ENCODE data around the gene MARK2.

MARK2 gene

DNA sequence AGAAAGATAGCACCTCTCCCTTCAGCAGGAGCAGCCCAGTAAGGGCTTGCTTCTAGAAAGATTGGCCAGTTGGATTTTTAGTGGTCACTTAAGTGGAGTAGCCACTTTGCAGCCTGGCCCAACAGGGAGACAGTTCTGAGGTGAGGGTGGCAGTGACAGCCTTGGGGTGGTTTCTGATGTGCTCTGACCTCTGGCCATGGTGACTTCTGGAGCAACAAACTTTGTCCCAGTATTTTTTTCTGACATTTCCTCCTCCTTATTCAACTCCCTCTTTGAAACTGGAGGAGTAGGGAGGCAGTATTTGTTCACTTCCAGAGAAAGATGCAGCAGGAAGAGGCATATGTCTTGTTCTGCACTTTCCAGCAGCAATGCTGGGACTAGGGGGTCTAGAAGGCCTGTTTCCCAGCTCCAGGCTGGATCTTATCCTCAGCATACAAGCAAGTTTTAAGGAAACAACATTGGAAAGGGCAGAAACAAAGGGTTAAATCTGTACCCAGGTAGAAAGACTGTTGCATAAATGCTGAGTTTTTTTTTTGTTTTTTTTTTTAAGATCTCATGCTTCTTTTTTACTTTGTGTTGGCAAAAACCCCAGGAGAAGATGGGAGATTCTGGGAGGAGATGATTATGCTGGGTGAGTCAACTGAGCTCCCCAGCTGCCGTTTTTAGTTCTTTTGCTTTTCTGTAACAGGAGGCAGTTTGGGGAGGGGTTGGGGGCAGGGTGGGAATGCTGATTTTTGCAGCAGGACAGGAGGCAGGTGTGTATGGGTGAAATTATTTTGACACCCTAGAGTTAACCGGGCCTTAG, 40.9 kb downstream of the MARK2 start:
- DNase-seq (ENCODE audit: low read depth in 1 of 2, low spot score in 1 of 2), result no peak

GRCh38 chr11:63880403-63880790, 41.5 kb downstream of the MARK2 start:
- DNase-seq (ENCODE audit: low read depth in 1 of 2, low spot score in 1 of 2), result no peak

GRCh38 chr11:63882555-63883242, 43.8 kb downstream of the MARK2 start:
- no peak for DNase-seq (ENCODE audit: low read depth in 1 of 2, low spot score in 1 of 2)

DNA sequence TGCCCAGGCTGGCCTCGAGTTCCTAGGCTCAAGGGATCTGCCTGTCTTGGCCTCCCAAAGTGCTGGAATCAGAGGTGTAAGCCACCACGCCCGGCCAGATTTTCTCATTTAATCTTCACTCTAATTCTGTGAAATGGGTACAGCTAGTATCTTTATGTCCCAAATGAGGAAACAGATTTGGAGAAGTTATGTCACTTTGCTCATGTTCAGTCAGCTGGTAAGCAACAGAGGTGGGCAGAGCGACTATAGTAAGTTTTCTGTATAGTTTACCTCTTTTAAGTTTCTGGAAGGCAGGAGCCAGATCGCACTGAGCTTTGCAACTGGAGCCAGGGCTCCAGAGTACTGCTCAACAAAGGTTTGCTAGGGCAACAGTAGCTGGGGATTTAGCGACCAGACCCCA, 44.9 kb downstream of the MARK2 start:
- DNase-seq (ENCODE audit: low read depth in 1 of 2, low spot score in 1 of 2), result no peak

DNA sequence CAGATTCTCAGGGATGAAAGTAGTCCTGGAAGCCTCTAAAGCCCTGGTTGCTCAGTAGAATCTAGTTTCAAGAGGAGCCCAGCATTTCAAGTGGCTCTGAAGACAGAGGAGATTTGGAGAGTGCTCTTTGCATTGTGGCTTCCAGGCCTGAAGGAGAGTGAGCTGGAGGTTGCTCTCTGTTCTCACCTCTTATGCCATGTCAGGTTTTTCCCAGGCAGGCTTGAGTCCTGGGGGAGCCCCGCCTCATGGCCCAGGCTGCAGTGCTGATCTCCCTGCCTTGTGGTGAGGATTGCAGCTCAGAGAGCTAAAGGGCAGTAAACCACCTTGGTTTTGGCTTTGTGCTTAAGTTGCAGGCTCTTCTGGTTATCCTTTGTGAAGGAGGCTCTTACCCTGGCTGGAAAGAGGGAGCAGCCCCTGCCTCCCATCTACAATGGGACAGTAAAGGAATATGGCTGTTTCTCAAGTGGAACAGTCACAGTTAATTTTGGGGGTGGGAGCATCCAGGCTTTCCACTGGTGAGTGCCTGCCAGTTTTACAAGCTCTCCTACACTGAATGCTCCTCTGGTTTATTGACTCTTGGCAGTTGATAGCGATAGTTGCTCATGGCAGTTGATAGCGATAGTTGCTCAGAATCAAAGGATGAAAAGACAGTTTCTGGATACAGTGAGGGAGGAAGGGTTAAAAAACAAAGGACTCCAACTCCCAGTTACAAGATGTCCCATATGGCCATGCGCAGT, 45.5 kb downstream of the MARK2 start:
- DNase-seq (ENCODE audit: low read depth in 1 of 2, low spot score in 1 of 2), result no peak

- DNase-seq (ENCODE audit: low read depth in 1 of 2, low spot score in 1 of 2), result no peak
Observed at GRCh38 chr11:63887386-63887999, 48.6 kb downstream of the MARK2 start.

GRCh38 chr11:63888170-63889086, 49.5 kb downstream of the MARK2 start:
- peak; percentile 48 to 55 for DNase-seq (ENCODE audit: low read depth in 1 of 2, low spot score in 1 of 2)

DNA sequence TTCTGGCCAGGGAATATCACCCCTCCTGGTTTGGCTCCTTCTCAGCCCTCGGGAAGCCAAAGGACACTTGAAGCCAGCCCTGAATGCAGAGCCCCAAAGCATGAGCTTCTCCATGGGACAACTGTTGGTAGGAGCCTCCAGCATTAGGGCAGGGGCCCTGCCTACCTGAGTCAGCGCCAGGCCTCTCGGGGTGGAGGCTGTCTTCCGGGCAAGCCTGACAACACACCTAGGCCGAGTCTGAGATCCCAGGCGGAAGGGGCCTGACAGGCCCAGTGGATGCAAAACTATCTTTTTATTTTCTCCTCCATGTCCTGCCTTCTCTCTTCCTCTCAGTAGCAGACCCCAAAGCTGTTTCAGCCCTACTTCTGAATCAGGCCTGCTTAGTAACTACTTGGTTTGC, 50.4 kb downstream of the MARK2 start:
- no peak for DNase-seq (ENCODE audit: low read depth in 1 of 2, low spot score in 1 of 2)

GRCh38 chr11:63890368-63890767, 51.5 kb downstream of the MARK2 start:
- no peak for DNase-seq (ENCODE audit: low read depth in 1 of 2, low spot score in 1 of 2)

DNA sequence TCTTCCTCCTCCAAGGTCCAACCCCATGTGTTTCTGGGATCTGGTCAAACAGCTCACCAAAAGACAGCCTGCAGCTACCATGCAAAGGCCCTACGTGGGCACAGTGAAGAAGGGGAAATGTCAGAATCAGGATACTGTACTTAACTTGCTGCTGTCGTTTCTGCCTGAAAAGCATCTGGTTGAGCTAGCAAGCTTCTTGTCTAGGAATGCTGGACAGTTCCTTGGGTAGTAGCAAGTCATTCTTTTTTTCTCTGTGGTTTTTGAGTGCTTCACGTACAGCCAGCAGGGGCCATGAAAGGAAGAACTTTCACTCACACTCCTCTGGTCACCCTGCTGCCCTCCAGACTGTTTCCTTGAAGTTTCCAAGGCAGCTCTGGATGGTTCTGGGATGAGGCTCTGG, 53.3 kb downstream of the MARK2 start:
- no peak for DNase-seq (ENCODE audit: low read depth in 1 of 2, low spot score in 1 of 2)

- no peak for DNase-seq (ENCODE audit: low read depth in 1 of 2, low spot score in 1 of 2)
Observed at GRCh38 chr11:63893355-63893754, 54.4 kb downstream of the MARK2 start.

GRCh38 chr11:63896071-63896470, 57.2 kb downstream of the MARK2 start:
- no peak for DNase-seq (ENCODE audit: low read depth in 1 of 2, low spot score in 1 of 2)

DNA sequence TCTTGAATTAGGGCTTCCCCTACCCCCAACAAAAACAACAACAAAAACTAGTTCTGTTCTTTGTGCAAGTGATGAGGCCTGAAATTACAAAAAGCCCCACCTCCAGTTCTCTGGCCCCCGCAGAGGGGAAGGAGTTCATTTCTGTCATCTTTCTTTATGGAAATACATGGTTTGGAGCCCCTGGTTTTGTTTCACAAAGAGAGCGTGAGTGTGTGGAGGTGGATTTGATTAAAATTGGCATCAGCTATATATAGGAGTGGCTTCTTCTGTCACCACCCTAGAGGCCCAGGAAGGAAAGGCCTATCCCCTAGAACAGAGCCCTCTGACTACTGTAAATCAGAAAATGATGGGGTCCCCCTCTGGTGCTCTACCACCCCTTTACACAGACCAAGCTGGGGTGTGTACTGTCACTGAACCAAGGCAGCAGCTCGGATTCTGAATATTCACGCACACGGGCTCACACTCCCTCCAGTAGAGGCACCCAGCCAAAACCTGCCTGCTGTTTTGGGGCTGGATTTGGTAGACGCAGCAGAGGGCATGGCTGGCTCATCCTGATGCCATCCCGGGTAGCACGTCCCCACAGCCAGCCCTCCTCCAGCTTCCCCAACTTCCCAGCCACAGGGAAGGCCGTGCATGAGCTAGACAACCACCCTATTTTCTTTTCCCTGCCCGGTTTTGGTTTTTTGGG, 58.7 kb downstream of the MARK2 start:
- no peak for DNase-seq (ENCODE audit: low read depth in 1 of 2, low spot score in 1 of 2)

DNA sequence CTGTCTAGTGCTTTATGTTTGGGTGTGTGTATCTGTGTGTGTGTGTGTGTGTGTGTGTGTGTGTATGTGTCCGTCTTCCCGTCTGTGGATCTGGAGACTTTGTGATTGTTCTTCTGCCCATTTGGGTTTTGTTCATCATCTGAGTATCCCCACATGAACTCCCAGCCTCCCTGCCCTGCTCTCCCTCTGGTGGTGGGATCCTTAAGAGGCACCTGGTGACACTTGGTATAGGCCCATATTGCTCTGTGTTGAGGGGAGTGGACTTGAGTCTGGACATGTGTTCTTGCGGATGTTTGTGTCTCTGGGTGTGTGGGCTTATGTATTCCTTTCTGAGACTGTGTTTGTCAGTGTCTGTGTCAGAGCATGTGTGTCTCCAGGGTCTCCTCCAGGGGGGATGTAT, 62.8 kb downstream of the MARK2 start:
- no peak for DNase-seq (ENCODE audit: low read depth in 1 of 2, low spot score in 1 of 2)

DNA sequence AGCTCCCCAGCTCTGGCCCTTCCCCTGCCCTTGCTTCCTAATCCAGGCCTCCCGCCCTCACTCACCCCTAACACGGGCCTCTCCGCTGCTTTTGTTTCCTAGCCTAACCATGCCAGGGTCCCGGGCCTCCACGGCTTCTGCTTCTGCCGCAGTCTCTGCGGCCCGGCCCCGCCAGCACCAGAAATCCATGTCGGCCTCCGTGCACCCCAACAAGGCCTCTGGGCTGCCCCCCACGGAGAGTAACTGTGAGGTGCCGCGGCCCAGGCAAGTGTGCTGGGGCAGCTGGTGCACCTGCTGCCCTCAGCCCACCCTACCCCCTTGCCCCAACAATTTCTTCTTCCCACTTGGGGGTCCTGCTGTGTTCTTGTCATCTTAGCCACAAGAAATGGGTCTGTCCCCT, 65.0 kb downstream of the MARK2 start:
- DNase-seq (ENCODE audit: low read depth in 1 of 2, low spot score in 1 of 2), result no peak

- no peak for DNase-seq (ENCODE audit: low read depth in 1 of 2, low spot score in 1 of 2)
Observed at GRCh38 chr11:63904743-63905142, 65.8 kb downstream of the MARK2 start.

GRCh38 chr11:63905179-63905578, 66.3 kb downstream of the MARK2 start:
- no peak for DNase-seq (ENCODE audit: low read depth in 1 of 2, low spot score in 1 of 2)

DNA sequence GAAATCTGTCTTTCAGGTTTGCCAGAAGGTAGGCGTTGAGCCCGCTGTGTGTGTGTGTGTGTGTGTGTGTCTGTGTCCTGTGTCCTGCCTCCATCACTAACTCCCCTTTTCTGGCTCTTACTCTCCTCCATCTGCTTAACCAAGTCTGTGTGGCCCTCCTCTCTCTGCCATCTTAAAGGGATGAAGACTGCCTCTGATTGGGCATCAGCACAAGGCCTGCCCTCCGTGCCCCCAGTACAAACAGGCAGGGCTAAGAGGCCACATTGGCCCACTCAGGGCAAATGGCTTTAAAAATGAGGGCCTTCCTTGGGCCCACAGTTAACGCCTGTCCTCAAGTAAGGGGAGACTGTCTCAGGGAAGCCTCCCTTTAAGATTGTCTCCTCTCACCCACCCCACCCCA, 67.2 kb downstream of the MARK2 start:
- DNase-seq (ENCODE audit: low read depth in 1 of 2, low spot score in 1 of 2), result no peak

- no peak for DNase-seq (ENCODE audit: low read depth in 1 of 2, low spot score in 1 of 2)
Observed at GRCh38 chr11:63906585-63906984, 67.7 kb downstream of the MARK2 start.

DNA sequence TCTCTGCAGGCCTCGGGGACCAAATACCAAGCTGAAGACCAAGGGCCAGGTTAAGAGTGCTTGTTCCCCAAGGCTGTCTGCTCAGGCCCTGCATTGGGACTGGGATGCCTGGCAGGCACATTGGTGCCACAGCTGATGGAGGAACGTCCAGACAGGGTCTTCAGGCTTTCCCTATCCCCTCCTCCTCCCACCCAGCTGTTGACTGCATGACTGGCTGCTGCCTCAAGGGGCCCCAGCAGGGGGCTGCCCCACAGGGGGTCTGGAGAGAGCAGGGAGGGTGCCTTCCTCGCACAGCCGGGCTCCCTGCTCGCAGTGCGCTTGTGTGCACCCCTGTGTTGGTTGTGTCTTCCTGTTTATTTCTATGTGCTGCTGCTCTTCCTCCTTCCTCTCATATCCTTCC, 68.2 kb downstream of the MARK2 start:
- DNase-seq (ENCODE audit: low read depth in 1 of 2, low spot score in 1 of 2), result no peak

Measured in activated T-helper 1 cell treated with anti-CD3 and anti-CD28 coated beads, Interleukin-2, amount 50 U/mL, for 16 hours (primary cell).